Rectal smooth muscle tissue (tissue), 1 donor: Measurements from ENCODE around the gene IFT172.
A peak's percentile ranks its signal among the peaks of the same experiment; 100 is the strongest.
"Not testable (repeated sequence)": the region's sequence is repeated elsewhere in the genome, so short reads cannot be mapped to it uniquely, and the experiment has no call there.

ENCODE experiments used
- H3K27ac ChIP-seq: one replicate; pipeline ENCODE4 v1.7.0; 2013; ENCODE audit warnings: low read depth, low read length, inconsistent platforms
- H3K27me3 ChIP-seq: one replicate; pipeline ENCODE4 v1.7.0; 2013; ENCODE audit warnings: low read length; ENCODE audit not compliant: control insufficient read depth, insufficient read depth
- H3K36me3 ChIP-seq: one replicate; pipeline ENCODE4 v1.7.0; 2013; ENCODE audit warnings: low read length; ENCODE audit not compliant: control insufficient read depth, insufficient read depth
- H3K4me1 ChIP-seq: one replicate; pipeline ENCODE4 v1.7.0; 2013; ENCODE audit warnings: low read length; ENCODE audit not compliant: control insufficient read depth, insufficient read depth
- H3K4me3 ChIP-seq: one replicate; pipeline ENCODE4 v1.7.0; 2013; ENCODE audit warnings: low read length
- H3K9ac ChIP-seq: one replicate; pipeline ENCODE4 v1.7.0; 2013; ENCODE audit warnings: low read length

Gene IFT172, protein sequence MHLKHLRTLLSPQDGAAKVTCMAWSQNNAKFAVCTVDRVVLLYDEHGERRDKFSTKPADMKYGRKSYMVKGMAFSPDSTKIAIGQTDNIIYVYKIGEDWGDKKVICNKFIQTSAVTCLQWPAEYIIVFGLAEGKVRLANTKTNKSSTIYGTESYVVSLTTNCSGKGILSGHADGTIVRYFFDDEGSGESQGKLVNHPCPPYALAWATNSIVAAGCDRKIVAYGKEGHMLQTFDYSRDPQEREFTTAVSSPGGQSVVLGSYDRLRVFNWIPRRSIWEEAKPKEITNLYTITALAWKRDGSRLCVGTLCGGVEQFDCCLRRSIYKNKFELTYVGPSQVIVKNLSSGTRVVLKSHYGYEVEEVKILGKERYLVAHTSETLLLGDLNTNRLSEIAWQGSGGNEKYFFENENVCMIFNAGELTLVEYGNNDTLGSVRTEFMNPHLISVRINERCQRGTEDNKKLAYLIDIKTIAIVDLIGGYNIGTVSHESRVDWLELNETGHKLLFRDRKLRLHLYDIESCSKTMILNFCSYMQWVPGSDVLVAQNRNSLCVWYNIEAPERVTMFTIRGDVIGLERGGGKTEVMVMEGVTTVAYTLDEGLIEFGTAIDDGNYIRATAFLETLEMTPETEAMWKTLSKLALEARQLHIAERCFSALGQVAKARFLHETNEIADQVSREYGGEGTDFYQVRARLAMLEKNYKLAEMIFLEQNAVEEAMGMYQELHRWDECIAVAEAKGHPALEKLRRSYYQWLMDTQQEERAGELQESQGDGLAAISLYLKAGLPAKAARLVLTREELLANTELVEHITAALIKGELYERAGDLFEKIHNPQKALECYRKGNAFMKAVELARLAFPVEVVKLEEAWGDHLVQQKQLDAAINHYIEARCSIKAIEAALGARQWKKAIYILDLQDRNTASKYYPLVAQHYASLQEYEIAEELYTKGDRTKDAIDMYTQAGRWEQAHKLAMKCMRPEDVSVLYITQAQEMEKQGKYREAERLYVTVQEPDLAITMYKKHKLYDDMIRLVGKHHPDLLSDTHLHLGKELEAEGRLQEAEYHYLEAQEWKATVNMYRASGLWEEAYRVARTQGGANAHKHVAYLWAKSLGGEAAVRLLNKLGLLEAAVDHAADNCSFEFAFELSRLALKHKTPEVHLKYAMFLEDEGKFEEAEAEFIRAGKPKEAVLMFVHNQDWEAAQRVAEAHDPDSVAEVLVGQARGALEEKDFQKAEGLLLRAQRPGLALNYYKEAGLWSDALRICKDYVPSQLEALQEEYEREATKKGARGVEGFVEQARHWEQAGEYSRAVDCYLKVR (N-terminal part only)

GRCh38 chr2:27489498-27490397 is at the start of gene IFT172:
TSS of gene IFT172 (minus strand) at chr2:27489743. CDS start at chr2:27489653, 90 bp downstream.
- H3K36me3 ChIP-seq: no peaks in the 10 kb centered on the region
- peaks cover 5% of the 10 kb centered on the region for H3K4me1 ChIP-seq
- H3K9ac ChIP-seq: peak within 1 kb of the TSS; percentile 43
- peak within 1 kb of the TSS; percentile 51 for H3K27ac ChIP-seq
- no peaks in the 10 kb centered on the region for H3K27me3 ChIP-seq
- peak within 1 kb of the TSS; percentile 87 for H3K4me3 ChIP-seq

DNA sequence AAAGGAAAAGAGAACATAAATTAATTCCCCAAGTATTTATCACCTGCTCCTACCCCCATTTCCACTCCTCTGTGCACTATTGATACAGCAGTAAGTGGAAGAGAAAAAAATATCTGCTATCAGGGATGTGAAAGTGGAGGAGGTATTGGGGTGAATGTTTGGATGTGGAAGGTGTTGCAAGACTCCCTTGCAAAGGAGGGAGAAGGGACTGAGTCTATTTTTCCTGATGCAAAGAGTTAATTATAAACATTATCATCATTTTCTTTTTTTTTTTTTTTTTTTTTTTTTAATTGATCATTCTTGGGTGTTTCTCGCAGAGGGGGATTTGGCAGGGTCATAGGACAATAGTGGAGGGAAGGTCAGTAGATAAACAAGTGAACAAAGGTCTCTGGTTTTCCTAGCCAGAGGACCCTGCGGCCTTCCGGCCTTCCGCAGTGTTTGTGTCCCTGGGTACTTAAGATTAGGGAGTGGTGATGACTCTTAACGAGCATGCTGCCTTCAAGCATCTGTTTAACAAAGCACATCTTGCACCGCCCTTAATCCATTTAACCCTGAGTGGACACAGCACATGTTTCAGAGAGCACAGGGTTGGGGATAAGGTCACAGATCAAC is 49.4 kb upstream of the IFT172 start:
- H3K27ac ChIP-seq, H3K4me3 ChIP-seq, H3K4me1 ChIP-seq, H3K36me3 ChIP-seq, H3K9ac ChIP-seq, H3K27me3 ChIP-seq: not testable (repeated sequence)

- Histone ChIP-seq H3K36me3 (no peaks in the 10 kb centered on the region), H3K4me1 (no peaks in the 10 kb centered on the region), H3K27me3 (no peaks in the 10 kb centered on the region), H3K27ac (no peak overlapping the region), H3K4me3 (no peak overlapping the region), H3K9ac (no peak overlapping the region)
These were observed 47.7 kb upstream of the IFT172 start for GRCh38 chr2:27537287-27537686.

- H3K4me1 ChIP-seq: no peaks in the 10 kb centered on the region
- H3K9ac ChIP-seq: no peak overlapping the region
- no peak overlapping the region for H3K27ac ChIP-seq
- no peak overlapping the region for H3K4me3 ChIP-seq
- H3K36me3 ChIP-seq: no peaks in the 10 kb centered on the region
- no peaks in the 10 kb centered on the region for H3K27me3 ChIP-seq
These were observed 42.4 kb upstream of the IFT172 start for GRCh38 chr2:27531983-27532382.

DNA sequence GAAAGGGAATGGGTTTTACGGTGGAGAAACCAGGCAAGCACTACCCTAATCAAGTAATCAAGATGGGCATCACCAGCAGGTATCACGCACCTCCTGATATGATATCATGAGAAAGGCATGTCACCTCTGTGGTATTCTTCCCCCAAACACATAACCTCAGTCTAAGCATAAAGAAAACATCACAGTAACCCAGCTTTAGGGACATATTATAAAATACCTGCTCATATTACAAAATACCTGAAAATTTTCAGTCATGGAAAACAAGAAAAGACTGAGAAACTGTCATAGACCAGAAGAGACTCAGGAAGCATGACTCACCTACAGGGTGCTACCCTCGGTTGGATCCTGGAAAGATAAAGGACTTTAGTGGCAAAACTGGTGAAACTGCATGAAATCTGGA is 37.6 kb upstream of the IFT172 start:
- no peaks in the 10 kb centered on the region for H3K27me3 ChIP-seq
- H3K4me1 ChIP-seq: no peaks in the 10 kb centered on the region
- no peak overlapping the region for H3K27ac ChIP-seq
- H3K36me3 ChIP-seq: no peaks in the 10 kb centered on the region
- H3K9ac ChIP-seq: no peak overlapping the region
- H3K4me3 ChIP-seq: no peak overlapping the region

DNA sequence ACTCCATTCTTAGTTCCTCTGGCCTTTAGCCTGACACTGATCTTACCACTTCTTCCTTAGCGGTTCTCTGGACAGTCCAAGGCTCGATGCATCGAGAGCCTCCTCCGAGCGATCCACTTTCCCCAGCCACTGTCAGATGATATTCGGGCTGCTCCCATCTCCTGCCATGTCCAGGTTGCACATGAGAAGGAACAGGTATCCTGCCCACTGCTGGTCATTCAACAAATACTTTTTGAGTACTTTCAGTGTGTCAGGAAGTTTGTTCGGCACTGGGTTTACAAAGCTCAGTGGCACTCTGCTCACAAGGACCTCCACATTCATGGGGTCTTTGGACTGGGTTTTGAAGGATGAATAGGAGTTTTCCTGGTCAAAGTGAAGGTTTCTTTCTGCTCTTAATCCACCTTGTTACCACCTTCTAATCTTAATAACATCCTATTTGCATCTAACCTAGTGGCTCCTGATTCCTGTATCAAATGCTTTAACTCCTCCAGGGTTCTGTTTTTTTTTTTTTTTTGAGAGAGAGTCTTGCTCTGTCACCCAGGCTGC is 32.9 kb upstream of the IFT172 start:
- no peak overlapping the region for H3K27ac ChIP-seq
- no peak overlapping the region for H3K4me3 ChIP-seq
- H3K27me3 ChIP-seq: no peaks in the 10 kb centered on the region
- no peak overlapping the region for H3K9ac ChIP-seq
- H3K4me1 ChIP-seq: no peaks in the 10 kb centered on the region
- no peaks in the 10 kb centered on the region for H3K36me3 ChIP-seq

DNA sequence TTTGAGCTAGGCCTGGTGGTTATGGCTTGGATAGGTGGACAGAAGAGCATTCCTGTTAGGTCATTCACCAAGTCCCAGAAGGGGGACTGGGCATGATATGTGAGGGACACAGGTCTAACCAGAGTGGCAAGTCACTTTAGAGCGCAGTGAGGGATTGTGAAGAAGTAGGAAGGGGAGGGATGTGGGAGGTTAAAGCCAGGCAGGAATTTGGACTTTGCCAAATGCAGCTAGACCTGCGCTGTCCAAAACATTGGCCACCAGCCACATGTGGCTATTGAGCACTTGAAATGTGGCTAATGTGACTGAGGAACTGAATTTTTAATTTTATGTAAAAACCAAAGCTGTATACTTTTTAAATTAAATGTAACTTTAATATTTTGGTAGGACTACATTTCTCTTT is 30.8 kb upstream of the IFT172 start:
- H3K9ac ChIP-seq: no peak overlapping the region
- no peaks in the 10 kb centered on the region for H3K36me3 ChIP-seq
- H3K27ac ChIP-seq: no peak overlapping the region
- no peaks in the 10 kb centered on the region for H3K4me1 ChIP-seq
- no peaks in the 10 kb centered on the region for H3K27me3 ChIP-seq
- H3K4me3 ChIP-seq: no peak overlapping the region

DNA sequence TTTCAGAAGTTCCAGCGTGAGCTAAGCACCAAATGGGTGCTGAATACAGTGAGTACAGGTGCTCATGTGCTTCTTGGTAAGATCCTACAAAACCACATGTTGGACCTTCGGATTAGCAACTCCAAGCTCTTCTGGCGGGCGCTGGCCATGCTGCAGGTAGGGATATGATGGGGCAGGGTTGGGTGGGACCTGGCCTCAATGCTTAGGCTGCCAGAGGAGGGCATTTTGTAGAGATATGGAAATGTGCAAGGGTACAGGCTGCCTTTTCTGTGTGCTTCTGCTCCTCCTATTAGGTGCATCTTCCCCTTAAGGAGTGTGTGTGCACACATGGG is 29.2 kb upstream of the IFT172 start:
- Histone ChIP-seq H3K4me1 (no peaks in the 10 kb centered on the region), H3K4me3 (no peak overlapping the region), H3K9ac (no peak overlapping the region), H3K27me3 (no peaks in the 10 kb centered on the region), H3K27ac (no peak overlapping the region), H3K36me3 (no peaks in the 10 kb centered on the region)

GRCh38 chr2:27518113-27518781 is 28.7 kb upstream of the IFT172 start:
- Histone ChIP-seq H3K27ac (no peak overlapping the region), H3K9ac (no peak overlapping the region), H3K4me1 (no peaks in the 10 kb centered on the region), H3K4me3 (no peak overlapping the region), H3K27me3 (no peaks in the 10 kb centered on the region), H3K36me3 (no peaks in the 10 kb centered on the region)

DNA sequence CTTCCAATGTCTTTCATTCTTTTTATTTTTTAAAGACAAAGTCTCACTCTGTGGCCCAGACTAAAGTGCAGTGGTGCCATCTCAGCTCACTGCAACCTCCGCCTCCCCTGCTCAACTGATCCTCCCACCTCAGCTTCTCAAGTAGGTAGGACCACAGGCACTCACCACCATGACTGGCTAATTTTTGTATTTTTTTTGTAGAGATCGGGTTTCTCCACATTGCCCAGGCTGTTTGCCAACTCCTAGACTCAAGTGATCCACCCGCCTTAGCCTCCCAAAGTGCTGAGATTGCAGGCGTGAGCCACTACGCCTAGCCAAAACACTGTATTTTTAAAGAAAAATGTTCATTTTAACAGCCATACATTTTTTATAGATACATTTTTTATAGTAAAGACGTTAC is 19.8 kb upstream of the IFT172 start:
- Histone ChIP-seq H3K27me3 (no peaks in the 10 kb centered on the region), H3K4me1 (no peaks in the 10 kb centered on the region), H3K27ac (no peak overlapping the region), H3K9ac (no peak overlapping the region), H3K4me3 (no peak overlapping the region), H3K36me3 (no peaks in the 10 kb centered on the region)

DNA sequence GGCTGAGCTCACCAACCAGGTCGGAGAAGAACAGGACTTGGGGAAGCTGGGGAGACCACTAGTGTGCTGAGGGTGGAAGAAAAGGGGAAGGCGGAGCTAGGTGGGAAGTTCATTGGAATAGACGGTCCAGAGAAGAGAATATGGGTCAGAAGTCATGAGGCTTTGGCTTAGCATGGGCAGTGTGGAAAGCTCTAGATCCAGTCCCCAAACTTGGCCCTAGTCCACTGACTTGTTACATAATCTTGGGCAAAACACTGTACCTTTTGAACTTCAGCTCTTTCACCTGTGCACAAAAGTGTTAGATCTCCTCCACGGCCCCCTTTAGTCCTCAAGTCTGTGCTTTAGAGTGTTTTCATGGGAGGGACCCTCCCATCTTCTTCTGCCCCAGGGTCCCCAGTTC is 17.8 kb upstream of the IFT172 start:
- no peak overlapping the region for H3K4me3 ChIP-seq
- H3K27ac ChIP-seq: no peak overlapping the region
- H3K9ac ChIP-seq: no peak overlapping the region
- H3K36me3 ChIP-seq: no peaks in the 10 kb centered on the region
- no peaks in the 10 kb centered on the region for H3K27me3 ChIP-seq
- no peaks in the 10 kb centered on the region for H3K4me1 ChIP-seq
